Measurements from ENCODE around the gene SFRP5.

SFRP5 gene

GRCh38 chr10:97771913-97772823, at the start of gene SFRP5:
Gene SFRP5 (minus strand): TSS chr10:97771999. CDS start chr10:97771833, 166 bp downstream.
- DNase-seq: no peak

DNA sequence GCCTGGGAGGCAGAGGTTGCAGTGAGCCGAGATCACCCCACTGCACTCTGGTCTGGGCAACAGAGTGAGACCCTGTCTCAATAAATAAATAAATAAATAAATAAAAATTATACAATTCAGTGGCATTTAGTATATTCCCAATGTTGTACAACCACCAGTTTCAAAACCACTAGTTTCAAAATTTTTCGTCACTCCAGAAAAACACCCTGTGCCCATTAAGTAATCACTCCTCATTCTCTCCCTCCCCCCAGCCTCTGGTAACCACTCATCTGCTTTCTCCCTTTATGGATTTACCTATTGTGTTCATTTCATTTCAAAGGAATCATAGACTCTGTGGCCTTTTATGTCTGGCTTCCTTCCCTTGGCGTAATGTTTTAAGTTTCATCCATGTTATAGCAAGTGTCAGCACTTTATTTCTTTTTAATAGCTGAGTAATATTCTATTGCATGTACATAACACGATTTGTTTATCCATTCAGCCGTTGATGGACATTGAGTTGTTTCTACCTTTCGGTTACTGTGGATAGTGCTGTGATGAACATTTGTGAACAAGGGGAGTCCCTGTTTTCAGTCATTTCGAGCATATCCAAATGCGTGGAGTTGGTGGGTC, 48.4 kb upstream of the SFRP5 start:
- DNase-seq: no peak

DNA sequence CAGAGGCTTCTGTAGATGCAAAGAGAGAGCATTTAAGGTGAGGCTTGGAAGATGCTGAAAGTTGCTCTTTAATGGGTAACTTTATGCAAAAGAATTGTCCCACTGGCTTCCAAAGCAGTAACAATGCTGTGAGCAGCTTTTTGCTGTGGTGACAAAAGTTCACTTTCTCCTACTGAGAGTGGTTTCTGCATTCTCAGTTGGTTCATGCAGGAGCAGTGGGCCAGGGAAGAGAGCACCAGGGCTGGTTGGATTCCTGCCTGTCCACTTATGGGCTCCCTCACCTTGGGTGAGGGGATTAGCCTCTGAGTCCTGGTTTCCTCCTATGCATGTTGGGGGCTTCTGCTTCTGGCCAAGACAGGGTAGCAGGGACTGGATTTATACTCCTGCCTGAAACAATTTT, 46.8 kb upstream of the SFRP5 start:
- no peak for DNase-seq

DNA sequence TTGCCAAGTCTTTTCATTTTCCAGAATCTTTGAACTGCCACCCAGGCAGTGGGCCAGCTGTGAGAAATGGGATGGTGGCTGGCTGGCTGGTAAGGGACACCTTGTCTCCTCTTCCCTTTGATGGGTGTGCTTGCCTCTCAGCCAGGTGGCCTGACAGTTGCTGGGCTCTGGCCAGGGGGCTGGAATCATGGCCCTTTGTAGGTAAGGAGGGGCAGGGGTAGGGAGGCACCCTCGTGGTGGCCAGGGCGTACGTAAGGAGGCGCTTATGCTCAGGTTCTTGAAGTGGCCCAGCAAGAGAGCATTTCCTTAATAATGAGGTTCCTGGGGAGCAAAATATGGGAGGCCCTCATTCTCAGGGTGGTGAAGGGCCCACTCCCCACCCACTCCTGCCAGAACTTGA, 44.8 kb upstream of the SFRP5 start:
- no peak for DNase-seq

DNA sequence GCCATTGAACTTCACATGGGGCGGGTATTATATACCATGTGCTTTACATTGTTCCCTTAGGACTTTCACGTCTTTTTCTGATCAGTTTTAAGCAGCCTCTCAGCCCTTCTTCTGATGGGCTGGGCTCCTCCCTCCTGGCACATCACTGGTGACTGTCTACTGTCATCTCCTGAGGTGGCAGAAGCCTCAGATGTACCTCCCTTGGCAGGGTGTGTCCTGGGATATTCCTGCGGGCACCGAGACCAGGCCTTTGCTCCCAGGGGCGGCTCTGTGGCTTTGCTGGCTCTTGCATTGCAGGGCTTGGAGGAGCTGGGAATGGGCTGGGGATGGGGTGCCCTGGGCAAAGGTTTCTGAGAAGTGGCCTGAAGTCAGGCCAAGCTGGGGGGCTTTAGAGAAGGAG, 43.2 kb upstream of the SFRP5 start:
- DNase-seq: no peak

DNA sequence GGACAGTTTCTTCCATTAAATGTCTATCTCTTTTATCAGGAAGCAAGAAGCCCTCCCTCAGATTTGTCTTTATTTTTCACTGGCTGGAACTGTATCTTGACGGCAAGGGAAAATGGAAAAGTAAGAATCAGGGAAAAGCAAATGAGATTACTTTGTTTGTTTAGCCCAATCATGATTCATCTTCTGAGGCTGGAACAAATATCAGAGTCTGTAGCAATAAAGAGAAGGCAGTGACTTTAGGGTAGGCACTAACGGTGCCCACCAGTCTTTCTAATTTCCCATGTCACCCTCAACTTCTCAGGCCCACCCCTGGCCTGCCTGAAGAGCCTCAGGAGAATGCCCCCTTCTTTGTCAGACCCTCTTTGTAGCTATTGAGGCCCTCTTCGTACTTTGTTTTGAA, 41.5 kb upstream of the SFRP5 start:
- DNase-seq: no peak

GRCh38 chr10:97812696-97813095, 40.9 kb upstream of the SFRP5 start:
- DNase-seq: no peak

- DNase-seq: no peak
Measured at GRCh38 chr10:97811958-97812357, 40.2 kb upstream of the SFRP5 start.

- no peak for DNase-seq
Measured at GRCh38 chr10:97810446-97810845, 38.6 kb upstream of the SFRP5 start.

- DNase-seq: no peak
Measured at GRCh38 chr10:97805949-97806348, 34.1 kb upstream of the SFRP5 start.

DNA sequence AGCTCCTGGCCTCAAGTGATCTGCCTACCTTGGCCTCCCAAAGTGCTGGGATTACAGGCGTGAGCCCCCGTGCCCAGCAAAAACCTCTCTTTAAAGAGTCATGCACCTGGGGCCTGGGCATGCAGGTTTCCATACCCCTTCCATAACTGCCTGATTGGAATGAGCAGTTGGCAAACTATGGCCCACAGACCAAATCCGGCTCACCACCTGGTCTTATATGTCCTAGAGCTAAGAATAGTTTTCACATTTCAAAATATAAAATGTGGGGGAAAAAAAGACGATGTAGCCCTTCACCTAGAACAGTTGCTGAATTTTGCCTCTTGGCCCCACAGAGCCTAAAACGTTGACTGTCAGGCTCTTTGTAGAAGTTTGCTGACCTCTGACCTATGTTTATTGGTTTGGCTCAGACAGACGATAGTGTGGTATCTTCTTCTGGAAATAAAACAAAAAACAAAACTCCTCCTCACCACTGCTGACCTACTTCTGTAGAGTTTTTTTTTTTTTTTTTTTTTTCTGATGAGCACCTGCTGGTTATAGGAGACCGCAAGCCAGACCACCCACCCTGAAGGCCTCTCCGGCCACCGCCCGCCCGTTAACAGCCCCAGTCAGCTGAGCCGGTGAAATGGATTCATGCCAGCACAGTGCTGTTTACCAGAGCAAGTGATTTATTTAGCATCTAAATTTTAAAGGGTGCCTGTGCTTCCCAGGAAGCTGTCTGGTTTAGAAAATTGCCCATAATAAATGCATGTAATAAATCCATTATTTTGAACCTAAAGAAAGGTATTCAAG, 33.5 kb upstream of the SFRP5 start:
- no peak for DNase-seq

DNA sequence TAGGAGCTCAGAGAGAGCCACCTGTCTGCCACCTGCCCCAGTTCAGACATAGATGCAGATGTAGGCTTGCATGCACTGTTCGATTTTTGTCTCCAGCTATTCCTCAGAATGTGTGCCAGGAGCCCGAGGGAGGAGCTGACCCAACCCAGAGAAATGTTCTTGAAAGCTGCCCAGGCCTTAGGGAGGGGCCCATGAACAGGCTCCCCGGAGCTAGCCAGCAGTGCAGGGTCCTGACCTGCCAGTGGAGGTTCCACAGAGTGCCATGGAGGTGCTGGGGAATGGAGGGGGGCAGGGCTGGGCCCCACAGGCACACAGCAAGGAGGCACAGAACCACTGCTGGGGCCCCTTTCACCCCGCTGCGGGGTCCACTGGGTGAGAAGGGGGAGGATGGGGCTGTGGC, 29.6 kb upstream of the SFRP5 start:
- no peak for DNase-seq

DNA sequence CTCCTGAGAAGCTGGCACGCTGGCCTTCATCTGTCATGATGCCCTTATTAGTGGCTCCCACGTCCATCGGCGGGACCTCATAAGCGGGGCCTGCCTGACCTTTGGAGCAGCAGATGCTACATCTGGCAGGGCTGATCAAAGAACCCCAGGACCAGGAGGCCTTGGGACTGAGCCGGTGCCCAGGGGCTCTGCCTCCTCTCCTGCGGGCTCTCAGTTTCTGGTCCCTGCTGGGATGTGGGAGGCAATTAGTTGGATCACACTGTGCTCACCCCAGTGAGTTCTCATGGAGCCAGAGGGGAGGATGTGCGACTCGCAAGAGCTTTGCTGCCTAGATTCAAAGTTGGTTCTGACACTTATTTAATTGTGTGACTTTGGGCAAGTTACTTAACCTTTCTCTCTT, 28.7 kb upstream of the SFRP5 start:
- DNase-seq: no peak

DNA sequence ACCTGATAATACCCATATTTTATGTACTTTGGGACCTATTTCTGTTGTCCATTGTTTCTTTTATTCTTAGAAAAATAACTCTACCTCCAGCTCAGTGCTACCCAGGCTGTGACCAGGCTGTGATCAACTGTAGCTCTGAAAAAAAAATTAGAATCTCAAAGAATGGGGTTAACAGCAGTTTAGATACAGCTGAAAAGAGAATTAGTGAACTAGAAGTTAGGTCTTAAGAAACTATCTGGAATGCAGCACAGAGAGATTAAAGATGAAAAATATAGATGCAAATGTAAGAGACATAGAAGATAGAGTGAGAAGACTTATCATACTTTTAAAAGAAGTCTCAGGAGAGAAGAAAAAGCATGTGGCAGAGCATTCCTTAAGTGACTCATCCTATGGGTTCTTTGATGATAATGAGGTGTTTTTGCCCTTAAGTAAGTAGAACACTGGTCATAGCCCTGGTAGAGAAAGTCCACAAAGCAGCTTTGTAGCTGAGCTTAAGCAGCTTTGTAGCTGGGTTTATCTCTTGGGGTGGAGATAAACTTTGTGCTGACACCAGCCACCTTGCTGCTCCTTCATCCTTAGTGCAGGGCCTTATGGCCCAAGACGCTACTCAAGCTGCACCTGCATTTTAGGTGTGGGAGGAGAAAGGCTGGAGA, 27.3 kb upstream of the SFRP5 start:
- DNase-seq: no peak

DNA sequence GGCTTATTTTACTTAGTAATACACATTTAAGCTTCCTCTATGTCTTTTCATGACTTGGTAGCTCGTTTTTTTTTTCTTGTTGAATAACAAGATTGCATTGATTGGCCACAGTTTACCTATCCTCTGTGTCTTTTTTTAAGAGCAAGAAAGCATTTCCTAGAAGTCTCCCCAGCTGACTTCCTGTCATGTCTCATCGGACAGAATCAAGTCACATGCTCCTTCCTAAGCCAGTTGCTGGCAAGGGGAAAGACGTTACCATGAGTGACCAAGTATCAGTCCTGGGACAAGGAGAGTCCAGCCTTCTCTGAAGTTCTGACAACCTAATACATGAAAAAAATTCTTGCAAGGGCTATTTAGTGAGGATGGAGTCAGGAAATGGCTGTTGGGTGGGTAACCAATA, 24.9 kb upstream of the SFRP5 start:
- DNase-seq: no peak

DNA sequence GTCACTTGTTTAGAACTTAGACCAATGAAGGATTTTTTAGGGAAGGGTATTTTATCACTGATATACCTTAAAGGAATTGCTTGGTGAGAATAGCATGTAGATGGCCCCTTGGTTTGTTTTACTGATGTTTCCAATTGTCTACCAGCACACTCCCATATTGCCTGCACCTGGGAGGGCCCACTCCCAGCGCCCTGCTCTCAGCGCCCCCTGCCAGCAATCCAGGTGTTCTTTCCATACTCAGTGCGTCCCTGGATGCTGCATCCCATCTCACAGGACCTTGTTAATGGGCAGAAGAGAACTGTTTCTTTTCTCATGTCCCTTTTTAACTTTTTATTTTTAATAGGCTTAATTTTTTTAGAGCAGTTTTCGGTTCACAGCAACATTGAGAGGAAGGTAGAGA, 24.1 kb upstream of the SFRP5 start:
- DNase-seq: no peak

- peak; percentile 87 for DNase-seq
Measured at GRCh38 chr10:97791824-97792721, 20.3 kb upstream of the SFRP5 start.

GRCh38 chr10:97789770-97790397, 18.1 kb upstream of the SFRP5 start:
- no peak for DNase-seq

- DNase-seq: no peak
Measured at GRCh38 chr10:97788552-97789442, 17.0 kb upstream of the SFRP5 start.

DNA sequence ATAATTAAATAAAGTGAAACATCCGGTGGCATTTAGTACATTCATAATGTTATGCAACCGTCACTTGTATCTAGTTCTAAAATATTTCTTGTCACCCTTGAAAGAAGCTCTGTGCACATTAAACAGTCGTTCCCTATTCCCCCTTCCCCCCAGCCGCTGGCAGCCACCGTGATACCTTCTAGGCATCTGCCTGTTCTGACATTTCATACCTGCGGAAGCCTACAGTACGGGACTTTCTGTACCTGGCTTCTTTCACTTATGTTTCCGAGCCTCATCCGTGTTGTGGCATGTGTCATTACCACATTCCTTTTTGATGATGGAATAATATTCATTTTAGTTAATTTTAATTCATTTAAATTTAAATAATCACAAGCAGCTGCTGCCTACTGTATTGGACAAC, 13.9 kb upstream of the SFRP5 start:
- no peak for DNase-seq

- DNase-seq: no peak
Measured at GRCh38 chr10:97785231-97785630, 13.4 kb upstream of the SFRP5 start.
